ENCODE measurements around the gene RMRP.

RMRP gene

DNA sequence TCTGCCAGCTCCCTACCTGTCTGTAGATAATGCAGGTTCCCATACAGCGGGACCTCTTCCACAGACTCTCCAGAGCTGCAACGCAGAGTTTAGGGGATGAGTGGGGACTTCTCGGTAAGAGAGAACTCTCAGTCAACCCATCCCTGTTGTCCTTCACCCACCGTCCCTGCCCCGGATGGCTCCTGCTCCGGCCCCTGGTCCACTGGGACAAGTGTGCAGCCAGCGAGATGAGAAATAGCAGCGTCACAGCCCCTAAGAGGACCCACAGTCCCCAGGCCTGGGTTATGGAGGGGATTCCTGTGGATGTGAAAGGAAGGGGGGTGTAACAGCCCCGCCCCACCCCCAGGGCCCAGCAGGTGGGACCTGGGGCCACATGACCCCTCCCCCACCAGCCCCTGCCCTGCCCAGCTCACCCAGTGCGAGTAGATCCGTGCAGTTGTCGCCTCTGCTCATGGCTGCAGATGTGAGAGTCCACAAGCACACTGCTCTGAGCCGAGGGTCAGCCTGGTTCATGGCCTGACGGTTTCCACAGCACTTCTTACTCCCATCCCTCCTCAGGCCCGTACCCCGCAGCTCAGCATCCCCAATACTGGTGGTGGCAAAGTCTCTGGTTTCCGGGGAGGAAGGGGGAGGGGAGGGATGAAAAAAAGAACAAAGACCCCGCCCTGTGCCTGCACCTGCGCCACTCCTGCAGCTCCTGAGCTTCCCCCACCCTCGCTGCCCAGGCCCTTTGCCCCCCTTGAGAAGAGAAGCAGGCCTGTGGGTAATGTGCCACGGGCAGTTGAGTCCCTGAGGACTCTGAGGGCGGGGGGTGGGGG lies 7.3 kb downstream of the RMRP start, which contains the start of gene SIT1:
Gene SIT1 (minus strand): TSS at position 591 of the 818 bp plus-strand sequence. CDS start 78 bp downstream, at position 513.
- H3K9me3 ChIP-seq (ENCODE audit: control insufficient read depth, insufficient read depth, low read depth, low read length): no peaks in the 10 kb centered on the region
- TF ChIP-seq ZNF211 (tag by site-specific recombination; IDR thresholded peaks at IDR 0.05; ENCODE audit: low read depth): no peak
- no peaks in the 10 kb centered on the region for H3K4me1 ChIP-seq (ENCODE audit: control insufficient read depth, insufficient read depth, low read length)
- CTCF ChIA-PET: no interaction called here
- H3K36me3 ChIP-seq (ENCODE audit: control insufficient read depth in 2 of 2, insufficient read depth in 1 of 2, low read length in 2 of 2): no peaks in the 10 kb centered on the region
- no peak within 1 kb of the TSS for H3K4me3 ChIP-seq (ENCODE audit: low read depth, low read length)
- POLR2A ChIA-PET: no interaction called here
- no peak within 1 kb of the TSS for H3K27ac ChIP-seq (ENCODE audit: extremely low read depth, low read depth, low read length)

DNA sequence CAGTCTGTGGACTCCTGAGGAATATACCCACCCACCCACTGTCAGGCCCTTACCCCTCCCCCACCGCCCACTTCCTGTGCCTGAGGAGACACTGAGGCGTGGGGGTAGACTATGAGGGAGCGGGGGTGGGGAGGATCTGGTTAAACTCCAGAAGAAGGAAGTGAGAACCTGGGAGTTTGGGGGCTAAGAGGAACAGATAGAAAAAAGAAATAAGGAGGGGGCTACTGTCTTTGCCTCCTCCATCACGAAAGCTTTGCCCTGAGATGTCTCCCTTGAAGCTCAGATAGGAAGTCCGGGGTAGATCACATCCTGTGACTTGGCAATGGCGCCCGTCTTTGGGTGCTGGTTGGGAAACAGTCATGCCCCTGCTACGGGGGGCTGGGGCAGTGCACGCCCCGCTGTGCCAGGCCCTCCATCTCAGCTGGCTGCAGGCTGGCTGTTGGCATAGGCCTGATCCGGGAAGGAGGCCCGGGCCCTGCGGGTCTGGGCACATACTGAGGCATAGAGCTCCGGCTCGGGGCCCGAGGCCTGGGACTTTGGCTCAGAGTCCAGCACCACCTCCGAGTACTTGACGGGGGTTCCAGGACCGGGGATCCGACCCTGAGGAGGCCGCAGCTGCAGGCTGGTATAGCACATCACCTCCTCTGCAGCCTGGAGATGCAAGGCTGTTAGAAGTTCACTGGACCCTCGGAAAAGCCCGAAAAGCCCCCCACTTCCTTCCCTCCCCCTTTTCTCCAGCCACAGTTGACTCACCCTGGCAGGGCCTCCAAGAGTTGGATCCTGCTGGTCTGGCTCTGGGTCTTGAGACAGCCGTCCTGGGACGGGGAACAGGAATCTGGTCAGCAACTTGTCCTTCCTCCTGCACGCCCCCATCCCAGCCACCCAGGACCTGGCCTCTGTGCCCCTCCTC lies 8.1 kb downstream of the RMRP start:
- ChIA-PET POLR2A (interaction anchor here (1.2 to 4.5 kb wide), 2 partner anchors 8 to 9 kb away, joined by 3 to 41 read pairs; partner anchors contain the start of genes CCDC107 and RMRP), CTCF (interaction anchor here (2.2 kb wide), 1 partner anchor 83 kb away, joined by 11 read pairs; the partner anchor contains the start of genes CREB3 and TLN1)
- Histone ChIP-seq H3K4me3 (ENCODE audit: low read depth, low read length) (no peak overlapping the region), H3K27ac (ENCODE audit: extremely low read depth, low read depth, low read length) (no peak overlapping the region), H3K4me1 (ENCODE audit: control insufficient read depth, insufficient read depth, low read length) (no peaks in the 10 kb centered on the region), H3K36me3 (ENCODE audit: control insufficient read depth in 2 of 2, insufficient read depth in 1 of 2, low read length in 2 of 2) (no peaks in the 10 kb centered on the region), H3K9me3 (ENCODE audit: control insufficient read depth, insufficient read depth, low read depth, low read length) (no peaks in the 10 kb centered on the region)
- TF ChIP-seq ZNF501 (tag by site-specific recombination; IDR thresholded peaks at IDR 0.05) (no peak), ZNF214 (tag by site-specific recombination; IDR thresholded peaks at IDR 0.05; ENCODE audit: borderline replicate concordance) (no peak), ZNF423 (tag by site-specific recombination; IDR thresholded peaks at IDR 0.05) (no peak), FEZF1 (tag by site-specific recombination; IDR thresholded peaks at IDR 0.05) (no peak), ZNF302 (tag by site-specific recombination; IDR thresholded peaks at IDR 0.05; ENCODE audit: low read depth) (no peak), ZBTB8A (tag by site-specific recombination; IDR thresholded peaks at IDR 0.05) (no peak), ZNF266 (tag by site-specific recombination; IDR thresholded peaks at IDR 0.05; ENCODE audit: low read depth) (no peak), ZBTB17 (tag by site-specific recombination; IDR thresholded peaks at IDR 0.05) (no peak), ZNF169 (tag by site-specific recombination; IDR thresholded peaks at IDR 0.05) (no peak)
- TF ChIP-seq, protein P1, sequence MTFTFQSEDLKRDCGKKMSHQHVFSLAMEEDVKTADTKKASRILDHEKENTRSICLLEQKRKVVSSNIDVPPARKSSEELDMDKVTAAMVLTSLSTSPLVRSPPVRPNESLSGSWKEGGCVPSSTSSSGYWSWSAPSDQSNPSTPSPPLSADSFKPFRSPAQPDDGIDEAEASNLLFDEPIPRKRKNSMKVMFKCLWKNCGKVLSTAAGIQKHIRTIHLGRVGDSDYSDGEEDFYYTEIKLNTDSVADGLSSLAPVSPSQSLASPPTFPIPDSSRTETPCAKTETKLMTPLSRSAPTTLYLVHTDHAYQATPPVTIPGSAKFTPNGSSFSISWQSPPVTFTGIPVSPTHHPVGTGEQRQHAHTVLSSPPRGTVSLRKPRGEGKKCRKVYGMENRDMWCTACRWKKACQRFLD (tag by site-specific recombination; IDR thresholded peaks at IDR 0.05): no peak
- TF ChIP-seq, protein P2, sequence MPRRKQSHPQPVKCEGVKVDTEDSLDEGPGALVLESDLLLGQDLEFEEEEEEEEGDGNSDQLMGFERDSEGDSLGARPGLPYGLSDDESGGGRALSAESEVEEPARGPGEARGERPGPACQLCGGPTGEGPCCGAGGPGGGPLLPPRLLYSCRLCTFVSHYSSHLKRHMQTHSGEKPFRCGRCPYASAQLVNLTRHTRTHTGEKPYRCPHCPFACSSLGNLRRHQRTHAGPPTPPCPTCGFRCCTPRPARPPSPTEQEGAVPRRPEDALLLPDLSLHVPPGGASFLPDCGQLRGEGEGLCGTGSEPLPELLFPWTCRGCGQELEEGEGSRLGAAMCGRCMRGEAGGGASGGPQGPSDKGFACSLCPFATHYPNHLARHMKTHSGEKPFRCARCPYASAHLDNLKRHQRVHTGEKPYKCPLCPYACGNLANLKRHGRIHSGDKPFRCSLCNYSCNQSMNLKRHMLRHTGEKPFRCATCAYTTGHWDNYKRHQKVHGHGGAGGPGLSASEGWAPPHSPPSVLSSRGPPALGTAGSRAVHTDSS (tag by site-specific recombination; IDR thresholded peaks at IDR 0.05): no peak
- TF ChIP-seq, protein P3, sequence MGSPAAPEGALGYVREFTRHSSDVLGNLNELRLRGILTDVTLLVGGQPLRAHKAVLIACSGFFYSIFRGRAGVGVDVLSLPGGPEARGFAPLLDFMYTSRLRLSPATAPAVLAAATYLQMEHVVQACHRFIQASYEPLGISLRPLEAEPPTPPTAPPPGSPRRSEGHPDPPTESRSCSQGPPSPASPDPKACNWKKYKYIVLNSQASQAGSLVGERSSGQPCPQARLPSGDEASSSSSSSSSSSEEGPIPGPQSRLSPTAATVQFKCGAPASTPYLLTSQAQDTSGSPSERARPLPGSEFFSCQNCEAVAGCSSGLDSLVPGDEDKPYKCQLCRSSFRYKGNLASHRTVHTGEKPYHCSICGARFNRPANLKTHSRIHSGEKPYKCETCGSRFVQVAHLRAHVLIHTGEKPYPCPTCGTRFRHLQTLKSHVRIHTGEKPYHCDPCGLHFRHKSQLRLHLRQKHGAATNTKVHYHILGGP (tag by site-specific recombination; IDR thresholded peaks at IDR 0.05): no peak
- TF ChIP-seq, protein P4, sequence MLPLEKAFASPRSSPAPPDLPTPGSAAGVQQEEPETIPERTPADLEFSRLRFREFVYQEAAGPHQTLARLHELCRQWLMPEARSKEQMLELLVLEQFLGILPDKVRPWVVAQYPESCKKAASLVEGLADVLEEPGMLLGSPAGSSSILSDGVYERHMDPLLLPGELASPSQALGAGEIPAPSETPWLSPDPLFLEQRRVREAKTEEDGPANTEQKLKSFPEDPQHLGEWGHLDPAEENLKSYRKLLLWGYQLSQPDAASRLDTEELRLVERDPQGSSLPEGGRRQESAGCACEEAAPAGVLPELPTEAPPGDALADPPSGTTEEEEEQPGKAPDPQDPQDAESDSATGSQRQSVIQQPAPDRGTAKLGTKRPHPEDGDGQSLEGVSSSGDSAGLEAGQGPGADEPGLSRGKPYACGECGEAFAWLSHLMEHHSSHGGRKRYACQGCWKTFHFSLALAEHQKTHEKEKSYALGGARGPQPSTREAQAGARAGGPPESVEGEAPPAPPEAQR (tag by site-specific recombination; IDR thresholded peaks at IDR 0.05): no peak

All from HEK293 (cell line).